Measurements from ENCODE around the gene PDGFRB.

Gene PDGFRB

GRCh38 chr5:150105928-150106615 is 49.6 kb downstream of the PDGFRB start:
- Histone ChIP-seq H3K4me3 (ENCODE audit: low read length) (no peak overlapping the region), H3K4me2 (ENCODE audit: low read length) (no peak overlapping the region), H3K27me3 (ENCODE audit: low read depth, low read length) (peaks cover 6% of the 10 kb centered on the region; the same call in 1 of the 2 replicates), H3K79me2 (ENCODE audit: low read length) (no peaks in the 10 kb centered on the region), H3K4me1 (ENCODE audit: low read length) (no peaks in the 10 kb centered on the region), H3K9me3 (ENCODE audit: insufficient read depth, low read length) (no peaks in the 10 kb centered on the region), H3K9ac (ENCODE audit: low read length) (no peak overlapping the region), H3K27ac (ENCODE audit: low read length) (no peak overlapping the region), H4K20me1 (ENCODE audit: insufficient read depth, low read length) (no peaks in the 10 kb centered on the region), H2AFZ (ENCODE audit: low read depth, low read length) (no peak overlapping the region), H3K36me3 (replicated peaks; ENCODE audit: low read depth, low read length) (no peaks in the 10 kb centered on the region)
- TF ChIP-seq, protein P1, sequence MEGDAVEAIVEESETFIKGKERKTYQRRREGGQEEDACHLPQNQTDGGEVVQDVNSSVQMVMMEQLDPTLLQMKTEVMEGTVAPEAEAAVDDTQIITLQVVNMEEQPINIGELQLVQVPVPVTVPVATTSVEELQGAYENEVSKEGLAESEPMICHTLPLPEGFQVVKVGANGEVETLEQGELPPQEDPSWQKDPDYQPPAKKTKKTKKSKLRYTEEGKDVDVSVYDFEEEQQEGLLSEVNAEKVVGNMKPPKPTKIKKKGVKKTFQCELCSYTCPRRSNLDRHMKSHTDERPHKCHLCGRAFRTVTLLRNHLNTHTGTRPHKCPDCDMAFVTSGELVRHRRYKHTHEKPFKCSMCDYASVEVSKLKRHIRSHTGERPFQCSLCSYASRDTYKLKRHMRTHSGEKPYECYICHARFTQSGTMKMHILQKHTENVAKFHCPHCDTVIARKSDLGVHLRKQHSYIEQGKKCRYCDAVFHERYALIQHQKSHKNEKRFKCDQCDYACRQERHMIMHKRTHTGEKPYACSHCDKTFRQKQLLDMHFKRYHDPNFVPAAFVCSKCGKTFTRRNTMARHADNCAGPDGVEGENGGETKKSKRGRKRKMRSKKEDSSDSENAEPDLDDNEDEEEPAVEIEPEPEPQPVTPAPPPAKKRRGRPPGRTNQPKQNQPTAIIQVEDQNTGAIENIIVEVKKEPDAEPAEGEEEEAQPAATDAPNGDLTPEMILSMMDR (IDR thresholded peaks at IDR 0.05; ENCODE audit: low read depth, low read length), result no peak
- no peak for TF ChIP-seq EZH2phosphoT487 (IDR thresholded peaks at IDR 0.05; ENCODE audit: low read depth)

DNA sequence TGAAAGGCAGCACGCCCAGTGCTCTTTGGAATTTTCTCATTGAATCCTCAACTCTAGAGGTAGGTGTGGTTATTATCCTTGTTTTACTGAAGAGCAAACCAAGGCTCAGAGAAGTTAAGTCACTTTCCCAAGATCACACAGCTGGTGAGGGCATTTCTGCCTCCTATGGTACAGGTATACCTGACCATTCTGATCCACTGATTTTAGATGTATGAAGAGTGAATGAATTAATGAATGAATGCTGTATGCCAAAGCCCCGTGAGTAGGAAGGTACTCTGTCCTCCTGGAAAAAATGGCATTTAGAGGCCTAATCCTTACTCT is 51.1 kb downstream of the PDGFRB start:
- Histone ChIP-seq H3K9me3 (ENCODE audit: insufficient read depth, low read length) (no peaks in the 10 kb centered on the region), H2AFZ (ENCODE audit: low read depth, low read length) (no peak overlapping the region), H4K20me1 (ENCODE audit: insufficient read depth, low read length) (no peaks in the 10 kb centered on the region), H3K4me3 (ENCODE audit: low read length) (no peak overlapping the region), H3K9ac (ENCODE audit: low read length) (no peak overlapping the region), H3K27me3 (ENCODE audit: low read depth, low read length) (no peaks in the 10 kb centered on the region), H3K4me1 (ENCODE audit: low read length) (no peaks in the 10 kb centered on the region), H3K79me2 (ENCODE audit: low read length) (no peaks in the 10 kb centered on the region), H3K36me3 (replicated peaks; ENCODE audit: low read depth, low read length) (no peaks in the 10 kb centered on the region), H3K4me2 (ENCODE audit: low read length) (no peak overlapping the region), H3K27ac (ENCODE audit: low read length) (no peak overlapping the region)
- TF ChIP-seq, protein P1 (IDR thresholded peaks at IDR 0.05; ENCODE audit: low read depth, low read length), result no peak
- TF ChIP-seq EZH2phosphoT487 (IDR thresholded peaks at IDR 0.05; ENCODE audit: low read depth), result no peak

GRCh38 chr5:150103678-150104549 is 51.7 kb downstream of the PDGFRB start:
- Histone ChIP-seq H3K9ac (ENCODE audit: low read length) (no peak overlapping the region), H3K27me3 (ENCODE audit: low read depth, low read length) (no peaks in the 10 kb centered on the region), H3K4me1 (ENCODE audit: low read length) (no peaks in the 10 kb centered on the region), H3K27ac (ENCODE audit: low read length) (no peak overlapping the region), H4K20me1 (ENCODE audit: insufficient read depth, low read length) (no peaks in the 10 kb centered on the region), H3K4me2 (ENCODE audit: low read length) (no peak overlapping the region), H3K9me3 (ENCODE audit: insufficient read depth, low read length) (no peaks in the 10 kb centered on the region), H3K79me2 (ENCODE audit: low read length) (no peaks in the 10 kb centered on the region), H3K4me3 (ENCODE audit: low read length) (no peak overlapping the region), H2AFZ (ENCODE audit: low read depth, low read length) (no peak overlapping the region), H3K36me3 (replicated peaks; ENCODE audit: low read depth, low read length) (no peaks in the 10 kb centered on the region)
- no peak for TF ChIP-seq EZH2phosphoT487 (IDR thresholded peaks at IDR 0.05; ENCODE audit: low read depth)
- TF ChIP-seq, protein P1 (IDR thresholded peaks at IDR 0.05; ENCODE audit: low read depth, low read length), result no peak

DNA sequence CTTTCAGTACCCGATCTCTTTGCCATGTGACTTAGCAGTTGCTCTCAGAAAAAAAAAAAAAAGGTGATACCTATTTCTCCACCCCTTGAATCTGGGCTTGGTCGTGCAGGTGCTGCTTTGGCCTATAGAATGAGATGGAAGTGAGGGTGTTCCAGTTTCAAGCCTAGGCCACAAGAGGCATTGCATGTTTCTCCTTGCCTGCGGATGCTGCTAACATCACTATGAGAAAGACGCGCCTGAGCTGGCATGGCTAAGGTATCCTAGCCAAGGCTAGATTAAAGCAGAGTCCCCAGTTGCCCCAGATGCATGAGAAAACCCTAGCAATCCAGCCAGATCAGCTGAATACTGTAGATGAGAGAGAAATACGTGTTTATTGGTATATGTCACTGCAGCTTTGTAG is 54.6 kb downstream of the PDGFRB start:
- no peak overlapping the region for H3K4me2 ChIP-seq (ENCODE audit: low read length)
- H3K9ac ChIP-seq (ENCODE audit: low read length), result no peak overlapping the region
- H3K79me2 ChIP-seq (ENCODE audit: low read length), result no peaks in the 10 kb centered on the region
- no peak for TF ChIP-seq EZH2phosphoT487 (IDR thresholded peaks at IDR 0.05; ENCODE audit: low read depth)
- TF ChIP-seq, protein P1 (IDR thresholded peaks at IDR 0.05; ENCODE audit: low read depth, low read length), result no peak
- no peaks in the 10 kb centered on the region for H4K20me1 ChIP-seq (ENCODE audit: insufficient read depth, low read length)
- H3K27me3 ChIP-seq (ENCODE audit: low read depth, low read length), result peaks cover 4% of the 10 kb centered on the region; the same call in 1 of the 2 replicates
- H3K4me1 ChIP-seq (ENCODE audit: low read length), result no peaks in the 10 kb centered on the region
- no peak overlapping the region for H2AFZ ChIP-seq (ENCODE audit: low read depth, low read length)
- no peak overlapping the region for H3K4me3 ChIP-seq (ENCODE audit: low read length)
- no peaks in the 10 kb centered on the region for H3K9me3 ChIP-seq (ENCODE audit: insufficient read depth, low read length)
- H3K36me3 ChIP-seq (replicated peaks; ENCODE audit: low read depth, low read length), result no peaks in the 10 kb centered on the region
- H3K27ac ChIP-seq (ENCODE audit: low read length), result no peak overlapping the region
